Measurements from ENCODE around the gene UTS2R.
A peak's percentile ranks its signal among the peaks of the same experiment; 100 is the strongest.

UTS2R gene

DNA sequence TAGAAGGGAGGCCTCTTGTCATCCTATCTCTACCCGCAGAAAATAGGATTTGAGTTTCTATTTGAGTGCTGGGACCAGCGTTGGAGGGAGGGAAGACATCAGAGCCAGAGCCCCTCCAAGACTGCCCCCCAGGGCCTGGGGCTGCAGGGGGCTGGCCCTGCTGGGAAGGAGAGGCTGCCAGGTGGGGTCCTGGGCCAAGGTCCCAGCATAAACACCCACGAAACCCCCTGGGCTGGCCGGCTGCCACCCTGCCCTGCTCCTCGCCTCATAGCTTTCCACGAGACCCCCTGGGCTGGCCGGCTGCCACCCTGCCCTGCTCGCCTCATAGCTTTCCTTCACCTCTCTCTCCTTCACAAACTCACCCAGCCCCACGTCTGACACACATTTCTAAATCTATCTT is 23.1 kb upstream of the UTS2R start:
- no peak overlapping the region for H3K27ac ChIP-seq (ENCODE audit: extremely low read depth, low read depth, low read length)
- H3K4me3 ChIP-seq (ENCODE audit: low read depth, low read length): no peak overlapping the region
- CTCF ChIA-PET: interaction anchor here (0.6 to 1.3 kb wide), 3 partner anchors 27 to 371 kb away, joined by 3 read pairs; no protein-coding TSS in a partner anchor
- POLR2A ChIA-PET: no interaction called here
- TF ChIP-seq ZIC2 (tag by site-specific recombination; IDR thresholded peaks at IDR 0.05) (0 out of 2 replicates have a peak, but pooled peaks have one; percentile 25), GLIS1 (tag by site-specific recombination; IDR thresholded peaks at IDR 0.05) (peak; percentile 99), SETDB1 (IDR thresholded peaks at IDR 0.05; ENCODE audit: insufficient read length, low read length) (no peak), GLIS2 (tag by site-specific recombination; IDR thresholded peaks at IDR 0.05) (peak; percentile 66)
- TF ChIP-seq, protein P1, sequence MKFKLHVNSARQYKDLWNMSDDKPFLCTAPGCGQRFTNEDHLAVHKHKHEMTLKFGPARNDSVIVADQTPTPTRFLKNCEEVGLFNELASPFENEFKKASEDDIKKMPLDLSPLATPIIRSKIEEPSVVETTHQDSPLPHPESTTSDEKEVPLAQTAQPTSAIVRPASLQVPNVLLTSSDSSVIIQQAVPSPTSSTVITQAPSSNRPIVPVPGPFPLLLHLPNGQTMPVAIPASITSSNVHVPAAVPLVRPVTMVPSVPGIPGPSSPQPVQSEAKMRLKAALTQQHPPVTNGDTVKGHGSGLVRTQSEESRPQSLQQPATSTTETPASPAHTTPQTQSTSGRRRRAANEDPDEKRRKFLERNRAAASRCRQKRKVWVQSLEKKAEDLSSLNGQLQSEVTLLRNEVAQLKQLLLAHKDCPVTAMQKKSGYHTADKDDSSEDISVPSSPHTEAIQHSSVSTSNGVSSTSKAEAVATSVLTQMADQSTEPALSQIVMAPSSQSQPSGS (tag by site-specific recombination; IDR thresholded peaks at IDR 0.05; ENCODE audit: low read depth): no peak
- H3K36me3 ChIP-seq (ENCODE audit: control insufficient read depth in 2 of 2, insufficient read depth in 1 of 2, low read length in 2 of 2): no peaks in the 10 kb centered on the region
- H3K9me3 ChIP-seq (ENCODE audit: control insufficient read depth, insufficient read depth, low read depth, low read length): no peaks in the 10 kb centered on the region
- H3K4me1 ChIP-seq (ENCODE audit: control insufficient read depth, insufficient read depth, low read length): no peaks in the 10 kb centered on the region

DNA sequence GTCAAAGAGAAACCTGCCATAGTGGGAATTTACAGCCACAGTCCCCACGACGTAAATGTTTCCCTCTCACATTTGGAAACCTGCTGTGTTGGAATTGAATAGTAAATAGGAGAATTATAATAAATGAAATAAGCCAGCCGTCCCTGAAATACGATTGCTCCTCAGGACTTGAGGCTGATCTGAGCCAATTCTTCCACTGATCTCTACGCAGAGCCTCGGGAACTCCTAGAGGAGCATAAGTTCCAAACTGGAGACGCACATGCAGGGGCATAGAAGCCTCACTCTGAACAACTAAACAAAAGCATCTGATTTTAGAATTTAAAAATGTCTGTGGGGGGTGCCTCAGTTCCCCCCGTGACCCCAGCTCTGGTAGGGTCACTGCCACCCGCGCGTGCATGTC is 22.7 kb upstream of the UTS2R start:
- TF ChIP-seq ZNF169 (tag by site-specific recombination; IDR thresholded peaks at IDR 0.05): no peak
- TF ChIP-seq, protein P2, sequence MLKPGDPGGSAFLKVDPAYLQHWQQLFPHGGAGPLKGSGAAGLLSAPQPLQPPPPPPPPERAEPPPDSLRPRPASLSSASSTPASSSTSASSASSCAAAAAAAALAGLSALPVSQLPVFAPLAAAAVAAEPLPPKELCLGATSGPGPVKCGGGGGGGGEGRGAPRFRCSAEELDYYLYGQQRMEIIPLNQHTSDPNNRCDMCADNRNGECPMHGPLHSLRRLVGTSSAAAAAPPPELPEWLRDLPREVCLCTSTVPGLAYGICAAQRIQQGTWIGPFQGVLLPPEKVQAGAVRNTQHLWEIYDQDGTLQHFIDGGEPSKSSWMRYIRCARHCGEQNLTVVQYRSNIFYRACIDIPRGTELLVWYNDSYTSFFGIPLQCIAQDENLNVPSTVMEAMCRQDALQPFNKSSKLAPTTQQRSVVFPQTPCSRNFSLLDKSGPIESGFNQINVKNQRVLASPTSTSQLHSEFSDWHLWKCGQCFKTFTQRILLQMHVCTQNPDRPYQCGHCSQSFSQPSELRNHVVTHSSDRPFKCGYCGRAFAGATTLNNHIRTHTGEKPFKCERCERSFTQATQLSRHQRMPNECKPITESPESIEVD (tag by site-specific recombination; IDR thresholded peaks at IDR 0.05): no peak
- TF ChIP-seq, protein P3, sequence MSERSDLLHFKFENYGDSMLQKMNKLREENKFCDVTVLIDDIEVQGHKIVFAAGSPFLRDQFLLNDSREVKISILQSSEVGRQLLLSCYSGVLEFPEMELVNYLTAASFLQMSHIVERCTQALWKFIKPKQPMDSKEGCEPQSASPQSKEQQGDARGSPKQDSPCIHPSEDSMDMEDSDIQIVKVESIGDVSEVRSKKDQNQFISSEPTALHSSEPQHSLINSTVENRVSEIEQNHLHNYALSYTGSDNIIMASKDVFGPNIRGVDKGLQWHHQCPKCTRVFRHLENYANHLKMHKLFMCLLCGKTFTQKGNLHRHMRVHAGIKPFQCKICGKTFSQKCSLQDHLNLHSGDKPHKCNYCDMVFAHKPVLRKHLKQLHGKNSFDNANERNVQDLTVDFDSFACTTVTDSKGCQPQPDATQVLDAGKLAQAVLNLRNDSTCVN (tag by site-specific recombination; optimal IDR thresholded peaks at IDR 0.05): no peak
- no peak for TF ChIP-seq ZNF324 (tag by site-specific recombination; IDR thresholded peaks at IDR 0.05)
- no peak for TF ChIP-seq ZNF830 (tag by site-specific recombination; IDR thresholded peaks at IDR 0.05; ENCODE audit: low read depth)
- TF ChIP-seq, protein P4, sequence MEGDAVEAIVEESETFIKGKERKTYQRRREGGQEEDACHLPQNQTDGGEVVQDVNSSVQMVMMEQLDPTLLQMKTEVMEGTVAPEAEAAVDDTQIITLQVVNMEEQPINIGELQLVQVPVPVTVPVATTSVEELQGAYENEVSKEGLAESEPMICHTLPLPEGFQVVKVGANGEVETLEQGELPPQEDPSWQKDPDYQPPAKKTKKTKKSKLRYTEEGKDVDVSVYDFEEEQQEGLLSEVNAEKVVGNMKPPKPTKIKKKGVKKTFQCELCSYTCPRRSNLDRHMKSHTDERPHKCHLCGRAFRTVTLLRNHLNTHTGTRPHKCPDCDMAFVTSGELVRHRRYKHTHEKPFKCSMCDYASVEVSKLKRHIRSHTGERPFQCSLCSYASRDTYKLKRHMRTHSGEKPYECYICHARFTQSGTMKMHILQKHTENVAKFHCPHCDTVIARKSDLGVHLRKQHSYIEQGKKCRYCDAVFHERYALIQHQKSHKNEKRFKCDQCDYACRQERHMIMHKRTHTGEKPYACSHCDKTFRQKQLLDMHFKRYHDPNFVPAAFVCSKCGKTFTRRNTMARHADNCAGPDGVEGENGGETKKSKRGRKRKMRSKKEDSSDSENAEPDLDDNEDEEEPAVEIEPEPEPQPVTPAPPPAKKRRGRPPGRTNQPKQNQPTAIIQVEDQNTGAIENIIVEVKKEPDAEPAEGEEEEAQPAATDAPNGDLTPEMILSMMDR (tag by site-specific recombination; IDR thresholded peaks at IDR 0.05): no peak
- TF ChIP-seq ZNF585B (tag by site-specific recombination; IDR thresholded peaks at IDR 0.05): no peak
- TF ChIP-seq, protein P5, sequence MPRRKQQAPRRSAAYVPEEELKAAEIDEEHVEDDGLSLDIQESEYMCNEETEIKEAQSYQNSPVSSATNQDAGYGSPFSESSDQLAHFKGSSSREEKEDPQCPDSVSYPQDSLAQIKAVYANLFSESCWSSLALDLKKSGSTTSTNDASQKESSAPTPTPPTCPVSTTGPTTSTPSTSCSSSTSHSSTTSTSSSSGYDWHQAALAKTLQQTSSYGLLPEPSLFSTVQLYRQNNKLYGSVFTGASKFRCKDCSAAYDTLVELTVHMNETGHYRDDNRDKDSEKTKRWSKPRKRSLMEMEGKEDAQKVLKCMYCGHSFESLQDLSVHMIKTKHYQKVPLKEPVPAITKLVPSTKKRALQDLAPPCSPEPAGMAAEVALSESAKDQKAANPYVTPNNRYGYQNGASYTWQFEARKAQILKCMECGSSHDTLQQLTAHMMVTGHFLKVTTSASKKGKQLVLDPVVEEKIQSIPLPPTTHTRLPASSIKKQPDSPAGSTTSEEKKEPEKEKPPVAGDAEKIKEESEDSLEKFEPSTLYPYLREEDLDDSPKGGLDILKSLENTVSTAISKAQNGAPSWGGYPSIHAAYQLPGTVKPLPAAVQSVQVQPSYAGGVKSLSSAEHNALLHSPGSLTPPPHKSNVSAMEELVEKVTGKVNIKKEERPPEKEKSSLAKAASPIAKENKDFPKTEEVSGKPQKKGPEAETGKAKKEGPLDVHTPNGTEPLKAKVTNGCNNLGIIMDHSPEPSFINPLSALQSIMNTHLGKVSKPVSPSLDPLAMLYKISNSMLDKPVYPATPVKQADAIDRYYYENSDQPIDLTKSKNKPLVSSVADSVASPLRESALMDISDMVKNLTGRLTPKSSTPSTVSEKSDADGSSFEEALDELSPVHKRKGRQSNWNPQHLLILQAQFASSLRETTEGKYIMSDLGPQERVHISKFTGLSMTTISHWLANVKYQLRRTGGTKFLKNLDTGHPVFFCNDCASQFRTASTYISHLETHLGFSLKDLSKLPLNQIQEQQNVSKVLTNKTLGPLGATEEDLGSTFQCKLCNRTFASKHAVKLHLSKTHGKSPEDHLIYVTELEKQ (tag by site-specific recombination; IDR thresholded peaks at IDR 0.05; ENCODE audit: borderline replicate concordance): no peak
- no peak for TF ChIP-seq SCRT2 (tag by site-specific recombination; IDR thresholded peaks at IDR 0.05)
- no peak for TF ChIP-seq ZNF707 (tag by site-specific recombination; IDR thresholded peaks at IDR 0.05)
- no peak for TF ChIP-seq IKZF3 (tag by site-specific recombination; IDR thresholded peaks at IDR 0.05)
- no peak for TF ChIP-seq RBAK (tag by site-specific recombination; IDR thresholded peaks at IDR 0.05)
- no peak for TF ChIP-seq ZNF311 (tag by site-specific recombination; IDR thresholded peaks at IDR 0.05; ENCODE audit: borderline replicate concordance)
- Histone ChIP-seq H3K27ac (ENCODE audit: extremely low read depth, low read depth, low read length) (no peak overlapping the region), H3K36me3 (ENCODE audit: control insufficient read depth in 2 of 2, insufficient read depth in 1 of 2, low read length in 2 of 2) (no peaks in the 10 kb centered on the region), H3K4me3 (ENCODE audit: low read depth, low read length) (no peak overlapping the region), H3K4me1 (ENCODE audit: control insufficient read depth, insufficient read depth, low read length) (no peaks in the 10 kb centered on the region), H3K9me3 (ENCODE audit: control insufficient read depth, insufficient read depth, low read depth, low read length) (no peaks in the 10 kb centered on the region)
- POLR2A ChIA-PET: no interaction called here
- CTCF ChIA-PET: interaction anchor here (1.3 kb wide), 1 partner anchor 112 kb away, joined by 3 read pairs; no protein-coding TSS in a partner anchor
